Adrenal gland (tissue), 5 donors: ENCODE data around the gene IQSEC2.

ENCODE experiments used
- CTCF ChIP-seq, 6 experiments: fragments of 450-650 bp in 4 of 6; fragments of 200-600 bp in 2 of 6; sonication (generic) in 1 of 6; IDR thresholded peaks; 1 replicate in 5 of 6; 2 replicates in 1 of 6; pipeline versions ENCODE4 v1.5.1 to v1.8.0; 2016 to 2021; ENCODE audit warnings: antibody characterized with exemption in 6 of 6, mild to moderate bottlenecking in 2 of 6, moderate library complexity in 1 of 6
- POLR2A ChIP-seq, 2 donors: fragments of 450-650 bp; IDR thresholded peaks; one replicate each; pipeline ENCODE4 v1.6.1; 2017; ENCODE audit warnings: antibody characterized with exemption in 2 of 2, mild to moderate bottlenecking in 2 of 2, moderate library complexity in 1 of 2
- donor health status: DM: no; HTN: no; CAD: no.

GRCh38 chrX:53244610-53245009 lies 36.8 kb downstream of the IQSEC2 start:
- TF ChIP-seq CTCF (IDR thresholded peaks at IDR 0.05) = peak in 4 of 6 experiments; percentile 14 to 24 (median 16)
- no peak for TF ChIP-seq POLR2A (IDR thresholded peaks at IDR 0.05)
